GM11168 (cell line): ENCODE data around the gene PRKACG.

Experiments used
- in situ Hi-C: fragments of 300-500 bp; cut with MboI; formaldehyde crosslinking; loops from one replicate; pipeline ENCODE4 v1.12.0; 2022; ENCODE audit warnings: low sequenced_read_pairs; ENCODE audit not compliant: unreplicated experiment

Gene PRKACG

GRCh38 chr9:69014013-69014412 is at the start of gene PRKACG:
Gene PRKACG, minus strand, starts transcription at chr9:69014113. Its CDS starts 21 bp downstream, at chr9:69014092.
- in situ Hi-C loops, result no loop called here

- in situ Hi-C loops, result no loop called here
Observed at GRCh38 chr9:69062195-69062594, 48.3 kb upstream of the PRKACG start.

- in situ Hi-C loops, result no loop called here
Observed at GRCh38 chr9:69060766-69061165, 46.9 kb upstream of the PRKACG start.

GRCh38 chr9:69058101-69058500 is 44.2 kb upstream of the PRKACG start:
- in situ Hi-C loops, result no loop called here

DNA sequence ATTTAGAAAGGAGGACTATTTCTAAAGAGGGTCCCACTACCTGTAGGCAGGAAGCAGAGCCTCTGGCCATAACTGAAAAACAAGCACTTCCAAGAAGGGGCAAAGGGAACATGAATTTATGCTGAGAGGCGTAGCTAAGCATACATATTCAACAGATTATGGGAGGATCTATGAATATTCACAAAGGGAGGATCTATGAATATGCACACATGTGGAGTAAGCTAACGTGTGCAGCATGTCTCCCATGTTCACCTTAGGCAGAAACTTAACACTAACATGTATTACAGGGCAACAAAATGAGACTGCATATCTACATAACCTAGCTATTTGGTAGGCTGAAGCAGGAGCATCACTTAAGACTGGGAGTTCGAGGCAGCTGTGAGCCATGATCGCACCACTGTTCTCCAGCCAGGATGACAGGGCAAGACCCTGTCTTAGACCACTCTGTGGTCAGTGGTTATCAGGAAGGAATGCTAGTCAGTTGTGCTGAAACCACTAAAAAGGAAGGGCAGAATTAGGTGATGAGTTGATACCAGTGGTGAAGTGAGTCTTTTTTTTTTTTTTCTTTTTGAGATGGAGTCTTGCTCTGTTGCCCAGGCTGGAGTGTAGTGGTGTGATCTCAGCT is 42.4 kb upstream of the PRKACG start:
- in situ Hi-C loops, result no loop called here

- in situ Hi-C loops, result loop anchor here (5.0 kb wide), 1 partner anchor 137 kb away; no protein-coding TSS in a partner anchor
Observed at GRCh38 chr9:69054989-69055388, 41.1 kb upstream of the PRKACG start.

DNA sequence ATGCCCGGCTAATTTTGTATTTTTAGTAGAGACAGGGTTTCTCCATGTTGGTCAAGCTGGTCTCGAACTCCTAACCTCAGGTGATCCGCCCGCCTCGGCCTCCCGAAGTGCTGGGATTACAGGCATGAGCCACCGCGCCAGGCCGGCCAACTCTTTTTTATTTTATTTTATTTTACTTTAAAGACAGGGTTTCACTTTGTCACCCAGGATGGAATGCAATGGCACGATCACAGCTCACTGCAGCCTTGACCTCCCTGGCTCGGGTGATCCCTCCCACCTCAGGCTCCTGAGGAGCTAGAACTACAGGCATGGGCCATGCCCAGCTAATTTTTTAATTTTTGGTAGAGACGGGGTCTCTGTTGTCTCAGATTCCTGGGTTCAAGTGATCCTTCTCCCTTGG is 37.0 kb upstream of the PRKACG start:
- in situ Hi-C loops, result loop anchor here (5.0 kb wide), 1 partner anchor 141 kb away; no protein-coding TSS in a partner anchor

DNA sequence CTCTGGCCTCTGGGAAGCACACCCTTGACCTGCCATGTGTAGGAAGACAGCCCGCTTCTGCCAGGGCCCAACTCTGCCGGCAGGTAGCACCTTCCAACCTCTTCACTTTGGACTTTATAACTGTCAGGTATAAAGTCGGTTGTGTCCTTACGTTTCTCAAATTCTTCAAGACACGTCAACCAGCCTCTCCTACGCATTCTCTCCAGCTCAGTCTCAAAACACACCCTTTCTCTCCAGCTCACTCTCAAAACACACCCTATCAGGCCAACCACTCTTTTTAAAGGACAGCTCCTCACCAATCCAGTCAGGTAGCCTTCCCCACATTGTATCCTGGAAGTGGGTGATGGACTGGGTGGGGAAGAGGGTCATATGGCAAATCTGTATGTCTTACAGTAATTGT is 35.2 kb upstream of the PRKACG start:
- in situ Hi-C loops, result no loop called here

DNA sequence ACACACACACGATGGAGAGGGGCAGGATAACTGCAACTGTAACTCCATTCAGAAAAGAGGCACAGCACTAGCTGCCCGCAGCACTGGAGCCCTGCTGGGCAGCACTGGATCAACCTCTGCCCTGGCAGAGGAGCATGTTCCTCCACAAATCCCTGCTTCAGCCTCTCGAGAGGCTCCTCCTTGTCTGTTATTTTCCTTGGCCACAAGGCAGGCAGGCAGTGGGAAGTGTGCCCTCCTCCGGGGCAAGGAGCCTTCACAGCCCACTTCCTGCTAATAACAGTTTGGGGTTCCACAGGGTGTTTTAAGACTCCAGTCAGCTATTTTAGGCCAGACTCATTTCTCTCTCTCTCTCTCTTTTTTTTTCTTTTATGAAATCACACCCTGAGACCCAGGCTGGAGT is 33.5 kb upstream of the PRKACG start:
- in situ Hi-C loops, result no loop called here

- in situ Hi-C loops, result no loop called here
Observed at GRCh38 chr9:69046723-69047122, 32.8 kb upstream of the PRKACG start.

DNA sequence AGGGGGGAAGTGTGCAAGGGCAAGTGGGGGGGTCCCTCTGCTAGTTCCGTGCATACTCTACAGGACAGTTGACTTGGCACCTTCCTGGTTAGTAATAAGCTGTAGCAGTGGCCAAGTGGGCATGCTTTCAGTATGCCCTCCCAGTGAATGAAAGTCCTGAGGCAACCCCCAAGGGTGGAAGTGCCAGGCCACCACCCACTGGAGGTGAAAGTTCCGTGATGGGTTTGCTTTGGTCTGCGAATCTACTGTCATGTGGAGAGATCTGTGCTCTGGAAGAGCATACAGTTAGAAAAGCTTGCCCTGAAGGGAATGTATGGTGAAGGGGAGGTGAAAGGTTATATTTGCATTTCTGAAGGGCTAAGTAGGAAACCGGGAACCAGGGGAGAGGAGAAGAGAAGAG is 31.9 kb upstream of the PRKACG start:
- in situ Hi-C loops, result no loop called here

DNA sequence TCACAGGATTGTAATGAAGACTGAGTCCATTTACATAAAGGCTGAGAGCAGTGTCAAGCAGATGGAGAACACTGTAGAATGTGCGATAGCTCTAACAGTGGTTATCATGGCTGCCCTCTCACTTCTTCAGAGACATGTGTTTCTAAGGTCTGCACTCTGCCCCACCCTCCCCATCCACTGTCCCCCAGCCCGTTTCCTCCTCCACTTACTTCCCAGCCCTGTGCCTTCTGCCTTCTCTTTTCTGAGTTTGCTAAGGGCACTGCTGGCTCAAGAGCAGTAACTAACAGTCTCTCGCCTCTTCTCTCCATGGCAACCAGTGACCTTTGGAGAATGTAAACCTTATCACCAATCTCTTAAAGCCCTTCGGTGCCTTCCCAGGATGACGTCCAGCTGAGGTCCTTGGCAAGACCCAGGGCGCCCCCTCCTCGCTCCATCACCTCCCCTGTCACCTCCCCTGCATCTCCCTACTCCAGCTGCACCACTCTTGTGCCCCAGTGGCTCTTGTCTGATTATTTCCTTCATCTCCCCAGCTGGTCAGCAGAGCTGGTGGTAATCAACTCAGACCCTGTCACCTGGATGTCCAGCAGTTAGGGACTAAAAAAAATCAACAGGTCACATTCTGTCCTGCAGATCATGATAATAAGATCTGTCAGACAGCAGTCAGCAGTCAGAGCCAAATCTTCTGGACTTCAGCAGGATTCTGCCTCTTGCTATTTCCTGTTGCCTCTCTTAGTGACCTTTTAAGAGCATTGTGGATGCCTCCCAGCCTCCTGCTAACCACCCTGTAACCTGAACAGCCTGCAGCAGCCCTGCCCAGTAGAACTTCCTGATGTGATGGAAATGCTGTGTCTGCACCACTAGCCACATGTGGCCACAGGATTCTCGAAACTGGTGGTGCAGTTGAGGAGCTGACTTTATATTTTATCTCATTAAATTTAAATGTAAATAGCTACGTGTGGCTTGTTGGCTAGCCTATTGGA is 30.6 kb upstream of the PRKACG start:
- in situ Hi-C loops, result no loop called here

DNA sequence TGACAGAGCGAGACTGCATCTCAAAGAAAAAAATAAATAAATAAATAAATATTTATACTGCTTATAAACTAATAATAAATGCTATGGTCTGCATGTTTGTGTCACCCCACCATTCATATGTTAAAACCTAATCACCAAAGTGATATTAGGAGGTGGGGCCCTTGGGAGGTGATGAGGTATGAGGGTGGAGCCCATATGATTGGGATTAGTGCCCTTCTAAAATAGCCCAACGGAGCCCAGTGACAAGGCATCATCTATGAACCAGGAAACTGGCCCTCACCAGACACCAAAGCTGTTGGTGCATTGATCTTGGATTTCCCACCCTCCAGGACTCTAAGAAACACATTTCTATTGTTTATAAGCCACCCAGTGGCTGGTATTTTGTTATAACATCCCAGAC is 26.7 kb upstream of the PRKACG start:
- in situ Hi-C loops, result no loop called here

DNA sequence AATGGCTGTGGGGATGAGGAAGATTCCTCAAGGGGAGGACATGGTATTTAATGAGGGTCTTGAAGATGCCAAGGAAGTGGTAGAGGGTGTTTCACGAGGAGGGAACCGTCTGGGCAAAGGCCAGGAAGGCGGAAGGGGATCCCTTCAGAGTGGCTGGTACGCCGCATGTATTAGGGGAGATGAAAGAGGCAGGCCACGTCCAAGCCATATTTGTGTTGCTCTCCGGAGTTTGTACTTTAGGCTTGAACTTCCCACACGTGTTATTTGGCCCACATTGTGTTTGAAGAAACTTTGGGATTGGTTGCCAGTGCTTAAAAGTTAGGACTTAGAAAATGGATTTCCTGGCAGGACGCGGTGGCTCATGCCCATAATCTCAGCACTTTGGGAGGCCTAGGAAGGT is 22.9 kb upstream of the PRKACG start:
- in situ Hi-C loops, result no loop called here

- in situ Hi-C loops, result no loop called here
Observed at GRCh38 chr9:69036309-69036708, 22.4 kb upstream of the PRKACG start.

- in situ Hi-C loops, result no loop called here
Observed at GRCh38 chr9:69035438-69036308, 21.8 kb upstream of the PRKACG start, which contains the start of gene FXN. Gene FXN, plus strand, starts transcription at chr9:69035752. Its CDS starts 31 bp downstream, at chr9:69035783.

GRCh38 chr9:69034071-69034470 is 20.2 kb upstream of the PRKACG start:
- in situ Hi-C loops, result no loop called here

DNA sequence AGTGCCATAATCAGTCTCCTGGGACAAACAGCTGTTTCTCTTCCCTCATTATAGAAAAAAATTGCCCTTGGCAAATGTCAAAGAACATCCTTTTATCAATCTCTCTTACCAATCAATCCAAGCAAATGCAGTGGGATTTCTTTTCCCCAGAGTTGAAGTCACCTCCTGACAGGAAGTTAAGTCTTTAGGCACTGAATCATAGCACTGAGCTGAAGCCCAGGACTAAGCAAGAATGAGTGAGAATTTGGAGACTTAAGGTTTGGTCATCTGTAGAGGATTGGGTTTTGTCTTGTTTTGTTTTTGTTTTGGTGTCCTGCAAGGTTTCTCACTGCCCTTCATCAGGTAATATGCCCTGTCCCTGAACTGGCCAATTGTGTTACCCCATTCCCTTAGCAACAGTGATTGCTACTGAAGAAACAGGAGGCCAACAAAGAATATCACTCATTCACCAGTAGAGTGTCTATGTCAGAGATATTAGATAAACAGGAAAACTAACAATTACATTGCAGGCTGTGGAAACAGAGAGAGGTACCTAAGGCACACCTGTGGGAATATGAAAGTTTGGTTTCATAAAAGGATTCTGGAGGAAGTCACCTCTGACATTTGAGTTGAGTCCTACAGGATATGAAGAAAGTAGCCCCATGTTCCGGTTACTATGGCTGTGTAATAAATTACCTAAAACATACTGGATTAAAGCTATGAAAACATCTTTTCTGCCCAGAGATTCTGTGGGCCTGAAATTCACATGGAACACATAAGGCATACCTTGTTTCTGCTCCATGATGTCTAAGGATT is 17.1 kb upstream of the PRKACG start:
- in situ Hi-C loops, result no loop called here

- in situ Hi-C loops, result no loop called here
Observed at GRCh38 chr9:69029535-69029934, 15.6 kb upstream of the PRKACG start.

- in situ Hi-C loops, result no loop called here
Observed at GRCh38 chr9:69028754-69029153, 14.8 kb upstream of the PRKACG start.
